ENCODE results near the gene G6PC3. TPM values are rescaled to one million over a fixed set of nuclear protein-coding genes. Genes with fewer than 3 reads are reported as not detected.
A peak's percentile ranks its signal among the peaks of the same experiment; 100 is the strongest.

The G6PC3 gene
- total and polyA plus RNA-seq, 9 donors: 16.1 to 43.8 (median 37.0) TPM

GRCh38 chr17:44121997-44122815, 51.7 kb downstream of the G6PC3 start:
- Histone ChIP-seq H3K36me3 (ENCODE audit: control insufficient read depth, insufficient read depth, low read length) (peaks cover 16% of the 10 kb centered on the region), H3K27me3 (ENCODE audit: control insufficient read depth, insufficient read depth, low read length) (no peaks in the 10 kb centered on the region), H3K27ac (ENCODE audit: low read length) (no peak overlapping the region), H3K4me1 (ENCODE audit: control insufficient read depth, insufficient read depth, low read length) (peaks cover 38% of the 10 kb centered on the region), H3K4me3 (ENCODE audit: low read length) (peak overlapping the region; percentile 85), H3K9me3 (replicated peaks; ENCODE audit: control insufficient read depth, low read depth, low read length) (no peaks in the 10 kb centered on the region)
- no CpG with 5 or more reads among the region's 1 CpG for whole genome bisulfite sequencing (ENCODE audit: insufficient coverage)
- no peak for DNase-seq

- DNase-seq: no peak
- Histone ChIP-seq H3K9me3 (replicated peaks; ENCODE audit: control insufficient read depth, low read depth, low read length) (no peaks in the 10 kb centered on the region), H3K4me3 (ENCODE audit: low read length) (peak overlapping the region; percentile 85), H3K27ac (ENCODE audit: low read length) (peak overlapping the region; percentile 47), H3K4me1 (ENCODE audit: control insufficient read depth, insufficient read depth, low read length) (peaks cover 38% of the 10 kb centered on the region), H3K27me3 (ENCODE audit: control insufficient read depth, insufficient read depth, low read length) (no peaks in the 10 kb centered on the region), H3K36me3 (ENCODE audit: control insufficient read depth, insufficient read depth, low read length) (peaks cover 11% of the 10 kb centered on the region)
- WGBS (ENCODE audit: insufficient coverage): 1% methylated on average over 28 of the region's 32 CpGs
Observed at GRCh38 chr17:44122816-44123355, 52.4 kb downstream of the G6PC3 start.

GRCh38 chr17:44123356-44124117, 53.0 kb downstream of the G6PC3 start, which contains the start of gene HDAC5:
Gene HDAC5 (minus strand): TSS chr17:44123641. CDS start chr17:44117515, 6,126 bp downstream.
- peak within 1 kb of the TSS; percentile 85 for H3K4me3 ChIP-seq (ENCODE audit: low read length)
- H3K27me3 ChIP-seq (ENCODE audit: control insufficient read depth, insufficient read depth, low read length): no peaks in the 10 kb centered on the region
- WGBS (ENCODE audit: insufficient coverage): under 1% methylated on average over 44 of the region's 78 CpGs
- peaks cover 38% of the 10 kb centered on the region for H3K4me1 ChIP-seq (ENCODE audit: control insufficient read depth, insufficient read depth, low read length)
- DNase-seq: peak; percentile 98
- peak within 1 kb of the TSS; percentile 95 for H3K27ac ChIP-seq (ENCODE audit: low read length)
- H3K36me3 ChIP-seq (ENCODE audit: control insufficient read depth, insufficient read depth, low read length): peaks cover 8% of the 10 kb centered on the region
- H3K9me3 ChIP-seq (replicated peaks; ENCODE audit: control insufficient read depth, low read depth, low read length): no peaks in the 10 kb centered on the region

GRCh38 chr17:44124118-44124438, 53.5 kb downstream of the G6PC3 start:
- WGBS (ENCODE audit: insufficient coverage): 0% methylated on average over 5 of the region's 8 CpGs
- Histone ChIP-seq H3K36me3 (ENCODE audit: control insufficient read depth, insufficient read depth, low read length) (peaks cover 8% of the 10 kb centered on the region), H3K9me3 (replicated peaks; ENCODE audit: control insufficient read depth, low read depth, low read length) (no peaks in the 10 kb centered on the region), H3K27me3 (ENCODE audit: control insufficient read depth, insufficient read depth, low read length) (no peaks in the 10 kb centered on the region), H3K4me3 (ENCODE audit: low read length) (peak overlapping the region; percentile 66), H3K27ac (ENCODE audit: low read length) (peak overlapping the region; percentile 95), H3K4me1 (ENCODE audit: control insufficient read depth, insufficient read depth, low read length) (peaks cover 32% of the 10 kb centered on the region)
- DNase-seq: no peak

Other genes starting within 250 kb of the G6PC3 start
- gene MPP3, start 237.6 kb upstream of the G6PC3 start, total RNA-seq: 7.1 TPM
- 1 to 10 TPM; 3.6 to 6.7 (median 6.1) TPM for gene MPP3, start 237.6 kb upstream of the G6PC3 start, polyA plus RNA-seq (ENCODE audit: insufficient read depth in 1 of 8, insufficient read length in 8 of 8, low replicate concordance in 1 of 8)
- gene CD300LG, start 223.6 kb upstream of the G6PC3 start, total RNA-seq: 2.3 TPM
- gene CD300LG, start 223.6 kb upstream of the G6PC3 start, polyA plus RNA-seq (ENCODE audit: insufficient read depth in 1 of 8, insufficient read length in 8 of 8, low replicate concordance in 1 of 8): 1 to 10 TPM; 1.5 to 3.9 (median 2.0) TPM
- gene MPP2, start 163.2 kb upstream of the G6PC3 start, total RNA-seq: 1.5 TPM
- 1 to 10 TPM; 2.6 to 5.6 (median 3.8) TPM for gene MPP2, start 163.2 kb upstream of the G6PC3 start, polyA plus RNA-seq (ENCODE audit: insufficient read depth in 1 of 8, insufficient read length in 8 of 8, low replicate concordance in 1 of 8)
- 0.18 TPM for gene PPY, start 128.3 kb upstream of the G6PC3 start, total RNA-seq
- gene PPY, start 128.3 kb upstream of the G6PC3 start, polyA plus RNA-seq (ENCODE audit: insufficient read depth in 1 of 8, insufficient read length in 8 of 8, low replicate concordance in 1 of 8): under 1 TPM in 5 of 8 donors, not detected in 3; 0.27 to 0.57 (median 0.50) TPM
- not detected for gene PYY, start 116.8 kb upstream of the G6PC3 start, total RNA-seq
- under 1 TPM in 2 of 8 donors, not detected in 6; 0.17 to 0.80 TPM for gene PYY, start 116.8 kb upstream of the G6PC3 start, polyA plus RNA-seq (ENCODE audit: insufficient read depth in 1 of 8, insufficient read length in 8 of 8, low replicate concordance in 1 of 8)
- 0.58 TPM for gene NAGS, start 66.1 kb upstream of the G6PC3 start, total RNA-seq
- 1 to 10 TPM in 1 of 8 donors, under 1 TPM in 7; 0.38 to 2.3 (median 0.61) TPM for gene NAGS, start 66.1 kb upstream of the G6PC3 start, polyA plus RNA-seq (ENCODE audit: insufficient read depth in 1 of 8, insufficient read length in 8 of 8, low replicate concordance in 1 of 8)
- gene TMEM101, start 55.8 kb upstream of the G6PC3 start, total RNA-seq: 39.7 TPM
- 10 to 100 TPM; 28.6 to 36.3 (median 32.2) TPM for gene TMEM101, start 55.8 kb upstream of the G6PC3 start, polyA plus RNA-seq (ENCODE audit: insufficient read depth in 1 of 8, insufficient read length in 8 of 8, low replicate concordance in 1 of 8)
- 14.4 TPM for gene LSM12, start 4.1 kb upstream of the G6PC3 start, total RNA-seq
- 10 to 100 TPM; 23.6 to 32.6 (median 28.0) TPM for gene LSM12, start 4.1 kb upstream of the G6PC3 start, polyA plus RNA-seq (ENCODE audit: insufficient read depth in 1 of 8, insufficient read length in 8 of 8, low replicate concordance in 1 of 8)
- 52.2 TPM for gene HDAC5, start 52.9 kb downstream of the G6PC3 start, total RNA-seq
- 10 to 100 TPM; 44.4 to 64.4 (median 52.0) TPM for gene HDAC5, start 52.9 kb downstream of the G6PC3 start, polyA plus RNA-seq (ENCODE audit: insufficient read depth in 1 of 8, insufficient read length in 8 of 8, low replicate concordance in 1 of 8)
- gene HROB, start 71.2 kb downstream of the G6PC3 start, total RNA-seq: 1.2 TPM
- 1 to 10 TPM; 2.1 to 3.4 (median 2.5) TPM for gene HROB, start 71.2 kb downstream of the G6PC3 start, polyA plus RNA-seq (ENCODE audit: insufficient read depth in 1 of 8, insufficient read length in 8 of 8, low replicate concordance in 1 of 8)
- 3.3 TPM for gene ASB16, start 100.0 kb downstream of the G6PC3 start, total RNA-seq
- gene ASB16, start 100.0 kb downstream of the G6PC3 start, polyA plus RNA-seq (ENCODE audit: insufficient read depth in 1 of 8, insufficient read length in 8 of 8, low replicate concordance in 1 of 8): 10 to 100 TPM in 6 of 8 donors, 1 to 10 TPM in 2; 7.7 to 17.9 (median 12.3) TPM
- gene TMUB2, start 116.2 kb downstream of the G6PC3 start, total RNA-seq: 33.6 TPM
- 10 to 100 TPM; 38.2 to 53.2 (median 45.1) TPM for gene TMUB2, start 116.2 kb downstream of the G6PC3 start, polyA plus RNA-seq (ENCODE audit: insufficient read depth in 1 of 8, insufficient read length in 8 of 8, low replicate concordance in 1 of 8)
- gene ATXN7L3, start 129.1 kb downstream of the G6PC3 start, total RNA-seq: 31.8 TPM
- gene ATXN7L3, start 129.1 kb downstream of the G6PC3 start, polyA plus RNA-seq (ENCODE audit: insufficient read depth in 1 of 8, insufficient read length in 8 of 8, low replicate concordance in 1 of 8): 10 to 100 TPM; 46.1 to 58.2 (median 55.5) TPM
- gene UBTF, start 148.9 kb downstream of the G6PC3 start, total RNA-seq: 54.3 TPM
- gene UBTF, start 148.9 kb downstream of the G6PC3 start, polyA plus RNA-seq (ENCODE audit: insufficient read depth in 1 of 8, insufficient read length in 8 of 8, low replicate concordance in 1 of 8): 10 to 100 TPM; 66.4 to 88.6 (median 76.5) TPM
- 6.2 TPM for gene SLC4A1, start 197.4 kb downstream of the G6PC3 start, total RNA-seq
- 10 to 100 TPM in 5 of 8 donors, 1 to 10 TPM in 3; 5.2 to 20.9 (median 12.9) TPM for gene SLC4A1, start 197.4 kb downstream of the G6PC3 start, polyA plus RNA-seq (ENCODE audit: insufficient read depth in 1 of 8, insufficient read length in 8 of 8, low replicate concordance in 1 of 8)
- 1.4 TPM for gene RUNDC3A, start 237.9 kb downstream of the G6PC3 start, total RNA-seq
- 1 to 10 TPM; 1.4 to 5.2 (median 3.7) TPM for gene RUNDC3A, start 237.9 kb downstream of the G6PC3 start, polyA plus RNA-seq (ENCODE audit: insufficient read depth in 1 of 8, insufficient read length in 8 of 8, low replicate concordance in 1 of 8)